Measurements from ENCODE around the gene DNAJB11.

DNAJB11 gene

DNA sequence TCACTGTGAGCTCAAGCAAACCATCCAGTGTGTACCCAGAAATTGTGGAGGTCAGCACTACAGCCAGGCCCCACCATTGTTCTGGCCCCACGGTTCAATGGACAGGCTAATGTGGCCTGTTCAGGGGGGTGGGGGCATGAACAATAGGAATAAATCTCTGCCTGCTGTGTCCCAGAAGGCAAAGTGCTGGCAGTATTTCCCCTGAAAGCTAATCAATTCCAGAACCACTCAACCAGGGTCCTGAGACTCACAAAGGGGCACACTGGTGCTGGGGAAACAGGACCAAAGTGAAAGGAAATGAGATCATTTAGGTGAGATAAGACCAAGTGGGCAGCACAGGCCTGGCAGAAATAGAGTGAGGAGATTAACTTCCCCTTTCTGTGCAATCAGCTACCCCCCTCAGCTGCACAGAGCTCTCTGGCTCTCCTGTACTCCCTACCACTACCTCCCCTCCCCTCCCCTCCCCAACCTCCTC, 37.9 kb upstream of the DNAJB11 start:
- H3K4me1 ChIP-seq (ENCODE audit: control insufficient read depth, insufficient read depth, low read length): peaks cover 6% of the 10 kb centered on the region
- H3K9ac ChIP-seq (ENCODE audit: low read depth, low read length): no peak overlapping the region
- H3K9me3 ChIP-seq (replicated peaks; ENCODE audit: low read length): no peaks in the 10 kb centered on the region

DNA sequence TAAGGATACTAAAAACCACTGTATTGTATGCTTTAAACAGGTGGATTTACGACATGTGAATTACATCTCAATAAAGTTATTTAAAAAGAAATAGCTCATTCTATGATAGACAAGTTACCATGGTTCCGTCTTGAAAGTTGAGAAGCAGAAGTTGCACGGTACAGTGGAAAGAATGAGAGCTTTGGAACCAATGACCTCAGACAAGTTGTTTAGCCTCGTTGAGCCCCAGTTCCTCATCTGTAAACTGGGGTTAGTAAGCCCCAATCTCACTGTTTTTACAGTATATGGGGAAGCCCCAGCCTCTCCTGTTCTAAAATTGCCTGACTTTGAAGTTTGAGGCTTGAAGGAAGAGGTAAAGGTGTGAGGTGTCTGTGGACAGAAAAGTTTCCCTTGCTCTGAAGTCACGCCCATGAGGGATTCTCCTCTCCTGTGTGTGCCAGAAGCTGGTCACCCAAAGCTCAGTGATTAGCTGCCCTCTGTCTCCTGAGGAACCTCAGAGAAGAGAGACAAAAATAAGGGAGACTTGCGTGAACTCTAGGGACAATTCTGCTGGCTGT, 36.3 kb upstream of the DNAJB11 start:
- no peak overlapping the region for H3K4me3 ChIP-seq (ENCODE audit: low read length)
- no peaks in the 10 kb centered on the region for H3K27me3 ChIP-seq (ENCODE audit: control insufficient read depth, insufficient read depth, low read length)
- peaks cover 9% of the 10 kb centered on the region for H3K36me3 ChIP-seq (ENCODE audit: insufficient read depth, low read length)
- H3K4me1 ChIP-seq (ENCODE audit: control insufficient read depth, insufficient read depth, low read length): peaks cover 6% of the 10 kb centered on the region
- H3K9ac ChIP-seq (ENCODE audit: low read depth, low read length): no peak overlapping the region
- no peak overlapping the region for H3K4me2 ChIP-seq (ENCODE audit: low read length)
- no peaks in the 10 kb centered on the region for H3K9me3 ChIP-seq (replicated peaks; ENCODE audit: low read length)

More for the DNA sequence above, 37.9 kb upstream of the DNAJB11 start:
- Histone ChIP-seq H3K4me3 (ENCODE audit: low read length) (no peak overlapping the region), H3K36me3 (ENCODE audit: insufficient read depth, low read length) (no peaks in the 10 kb centered on the region), H3K4me2 (ENCODE audit: low read length) (no peak overlapping the region), H3K27me3 (ENCODE audit: control insufficient read depth, insufficient read depth, low read length) (no peaks in the 10 kb centered on the region)

- Histone ChIP-seq H3K9me3 (replicated peaks; ENCODE audit: low read length) (no peaks in the 10 kb centered on the region), H3K27me3 (ENCODE audit: control insufficient read depth, insufficient read depth, low read length) (no peaks in the 10 kb centered on the region), H3K4me2 (ENCODE audit: low read length) (no peak overlapping the region), H3K9ac (ENCODE audit: low read depth, low read length) (no peak overlapping the region), H3K4me1 (ENCODE audit: control insufficient read depth, insufficient read depth, low read length) (peaks cover 23% of the 10 kb centered on the region), H3K4me3 (ENCODE audit: low read length) (no peak overlapping the region), H3K36me3 (ENCODE audit: insufficient read depth, low read length) (peaks cover 9% of the 10 kb centered on the region)
Observed at GRCh38 chr3:186536883-186537844, 33.4 kb upstream of the DNAJB11 start.

- Histone ChIP-seq H3K4me2 (ENCODE audit: low read length) (no peak overlapping the region), H3K36me3 (ENCODE audit: insufficient read depth, low read length) (peaks cover 9% of the 10 kb centered on the region), H3K9ac (ENCODE audit: low read depth, low read length) (no peak overlapping the region), H3K27me3 (ENCODE audit: control insufficient read depth, insufficient read depth, low read length) (no peaks in the 10 kb centered on the region), H3K4me3 (ENCODE audit: low read length) (no peak overlapping the region), H3K4me1 (ENCODE audit: control insufficient read depth, insufficient read depth, low read length) (peaks cover 23% of the 10 kb centered on the region), H3K9me3 (replicated peaks; ENCODE audit: low read length) (no peaks in the 10 kb centered on the region)
Observed at GRCh38 chr3:186538779-186539178, 31.7 kb upstream of the DNAJB11 start.

- Histone ChIP-seq H3K36me3 (ENCODE audit: insufficient read depth, low read length) (peaks cover 9% of the 10 kb centered on the region), H3K27me3 (ENCODE audit: control insufficient read depth, insufficient read depth, low read length) (no peaks in the 10 kb centered on the region), H3K9me3 (replicated peaks; ENCODE audit: low read length) (no peaks in the 10 kb centered on the region), H3K9ac (ENCODE audit: low read depth, low read length) (no peak overlapping the region), H3K4me1 (ENCODE audit: control insufficient read depth, insufficient read depth, low read length) (peaks cover 33% of the 10 kb centered on the region), H3K4me3 (ENCODE audit: low read length) (no peak overlapping the region), H3K4me2 (ENCODE audit: low read length) (peak overlapping the region; percentile 48)
Observed at GRCh38 chr3:186540221-186540834, 30.2 kb upstream of the DNAJB11 start.

GRCh38 chr3:186540835-186541226, 29.7 kb upstream of the DNAJB11 start:
- H3K9me3 ChIP-seq (replicated peaks; ENCODE audit: low read length): no peaks in the 10 kb centered on the region
- H3K4me2 ChIP-seq (ENCODE audit: low read length): peak overlapping the region; percentile 34
- H3K4me1 ChIP-seq (ENCODE audit: control insufficient read depth, insufficient read depth, low read length): peaks cover 33% of the 10 kb centered on the region
- peaks cover 9% of the 10 kb centered on the region for H3K36me3 ChIP-seq (ENCODE audit: insufficient read depth, low read length)
- H3K9ac ChIP-seq (ENCODE audit: low read depth, low read length): peak overlapping the region; percentile 7
- H3K4me3 ChIP-seq (ENCODE audit: low read length): no peak overlapping the region
- H3K27me3 ChIP-seq (ENCODE audit: control insufficient read depth, insufficient read depth, low read length): no peaks in the 10 kb centered on the region

GRCh38 chr3:186544281-186544680, 26.2 kb upstream of the DNAJB11 start, which contains the start of gene CRYGS:
TSS of gene CRYGS (minus strand) at chr3:186544380. CDS start at chr3:186544326, 54 bp downstream.
- Histone ChIP-seq H3K36me3 (ENCODE audit: insufficient read depth, low read length) (peaks cover 3% of the 10 kb centered on the region), H3K9ac (ENCODE audit: low read depth, low read length) (no peak within 1 kb of the TSS), H3K27me3 (ENCODE audit: control insufficient read depth, insufficient read depth, low read length) (no peaks in the 10 kb centered on the region), H3K9me3 (replicated peaks; ENCODE audit: low read length) (no peaks in the 10 kb centered on the region), H3K4me1 (ENCODE audit: control insufficient read depth, insufficient read depth, low read length) (peaks cover 26% of the 10 kb centered on the region), H3K4me3 (ENCODE audit: low read length) (no peak within 1 kb of the TSS), H3K4me2 (ENCODE audit: low read length) (no peak within 1 kb of the TSS)

- H3K4me3 ChIP-seq (ENCODE audit: low read length): no peak overlapping the region
- H3K4me1 ChIP-seq (ENCODE audit: control insufficient read depth, insufficient read depth, low read length): peaks cover 5% of the 10 kb centered on the region
- H3K36me3 ChIP-seq (ENCODE audit: insufficient read depth, low read length): peaks cover 37% of the 10 kb centered on the region
- H3K9ac ChIP-seq (ENCODE audit: low read depth, low read length): no peak overlapping the region
- no peaks in the 10 kb centered on the region for H3K27me3 ChIP-seq (ENCODE audit: control insufficient read depth, insufficient read depth, low read length)
- no peak overlapping the region for H3K4me2 ChIP-seq (ENCODE audit: low read length)
- no peaks in the 10 kb centered on the region for H3K9me3 ChIP-seq (replicated peaks; ENCODE audit: low read length)
Observed at GRCh38 chr3:186549497-186549896, 21.0 kb upstream of the DNAJB11 start.

DNA sequence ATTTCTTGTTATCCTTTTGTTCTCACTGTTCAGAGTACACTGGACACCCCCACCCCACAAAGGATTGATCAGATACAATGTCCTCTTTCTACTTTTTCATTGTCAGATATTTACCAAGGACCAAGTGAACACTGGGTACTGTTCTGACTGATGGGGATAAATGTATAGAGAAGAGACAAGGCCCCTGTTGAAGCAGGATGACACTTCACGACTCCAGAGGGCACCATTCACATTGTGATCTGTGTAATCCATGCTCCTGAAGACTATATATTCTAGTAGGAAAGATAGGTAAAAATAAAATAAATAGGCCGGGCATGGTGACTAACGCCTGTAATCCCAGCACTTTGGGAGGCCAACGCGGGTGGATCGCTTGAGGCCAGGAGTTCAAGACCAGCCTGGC, 19.1 kb upstream of the DNAJB11 start:
- Histone ChIP-seq H3K9ac (ENCODE audit: low read depth, low read length) (no peak overlapping the region), H3K27me3 (ENCODE audit: control insufficient read depth, insufficient read depth, low read length) (no peaks in the 10 kb centered on the region), H3K4me2 (ENCODE audit: low read length) (no peak overlapping the region), H3K4me3 (ENCODE audit: low read length) (no peak overlapping the region), H3K9me3 (replicated peaks; ENCODE audit: low read length) (no peaks in the 10 kb centered on the region), H3K4me1 (ENCODE audit: control insufficient read depth, insufficient read depth, low read length) (no peaks in the 10 kb centered on the region), H3K36me3 (ENCODE audit: insufficient read depth, low read length) (peaks cover 45% of the 10 kb centered on the region)

DNA sequence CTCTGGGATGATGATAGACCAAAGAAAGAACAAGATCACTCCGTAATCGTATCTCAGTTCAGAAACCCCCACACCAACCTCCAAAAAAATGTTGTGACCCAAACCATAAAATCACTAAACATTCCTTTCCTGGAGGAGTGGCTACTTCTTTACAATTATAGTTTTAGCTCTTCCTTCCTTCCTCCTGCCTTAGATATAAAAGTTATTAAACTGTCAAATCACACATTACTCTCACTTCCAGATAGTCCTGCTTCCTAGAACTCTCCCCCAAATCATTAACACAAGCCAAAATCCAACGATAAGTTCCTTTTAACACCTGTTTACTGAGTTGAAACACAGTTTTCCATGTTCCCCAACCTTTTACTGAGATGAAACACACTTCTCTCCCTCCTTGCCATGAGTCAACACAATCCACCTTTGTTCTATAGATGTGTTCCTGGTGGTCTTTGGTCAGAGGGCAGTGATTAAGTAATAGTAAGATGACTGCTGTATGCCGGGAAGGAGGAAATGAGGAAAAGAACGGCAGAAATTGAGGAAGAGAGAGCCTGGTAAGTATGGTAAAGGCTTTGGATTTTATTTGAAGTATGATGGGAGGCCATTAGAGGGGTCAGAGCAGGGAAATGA, 18.0 kb upstream of the DNAJB11 start:
- Histone ChIP-seq H3K27me3 (ENCODE audit: control insufficient read depth, insufficient read depth, low read length) (no peaks in the 10 kb centered on the region), H3K4me3 (ENCODE audit: low read length) (no peak overlapping the region), H3K4me1 (ENCODE audit: control insufficient read depth, insufficient read depth, low read length) (no peaks in the 10 kb centered on the region), H3K9me3 (replicated peaks; ENCODE audit: low read length) (no peaks in the 10 kb centered on the region), H3K4me2 (ENCODE audit: low read length) (no peak overlapping the region), H3K9ac (ENCODE audit: low read depth, low read length) (no peak overlapping the region), H3K36me3 (ENCODE audit: insufficient read depth, low read length) (peaks cover 51% of the 10 kb centered on the region)

- Histone ChIP-seq H3K27me3 (ENCODE audit: control insufficient read depth, insufficient read depth, low read length) (no peaks in the 10 kb centered on the region), H3K36me3 (ENCODE audit: insufficient read depth, low read length) (peaks cover 15% of the 10 kb centered on the region), H3K9ac (ENCODE audit: low read depth, low read length) (no peak overlapping the region), H3K4me2 (ENCODE audit: low read length) (no peak overlapping the region), H3K4me1 (ENCODE audit: control insufficient read depth, insufficient read depth, low read length) (peaks cover 10% of the 10 kb centered on the region), H3K9me3 (replicated peaks; ENCODE audit: low read length) (no peaks in the 10 kb centered on the region), H3K4me3 (ENCODE audit: low read length) (no peak overlapping the region)
Observed at GRCh38 chr3:186564586-186564985, 5.9 kb upstream of the DNAJB11 start.
